Mesenchymal stem cell (in vitro differentiated cells and primary cell): Measurements from ENCODE around the gene POLA1.

Experiments
- DNase-seq: peaks from one replicate; pipeline ENCODE4 v3.0.0-alpha.2; 2013
- H2AFZ ChIP-seq: one replicate; pipeline ENCODE4 v1.6.1; 2013; ENCODE audit warnings: low read depth, mild to moderate bottlenecking, control low read depth, inconsistent platforms, low read length, moderate library complexity
- H2AK5ac ChIP-seq: 2 replicates; pipeline ENCODE4 v1.6.1; 2013; ENCODE audit warnings: low read length, moderate library complexity, mild to moderate bottlenecking, inconsistent platforms; ENCODE audit not compliant: severe bottlenecking
- H2BK120ac ChIP-seq: one replicate; pipeline ENCODE4 v1.6.1; 2013; ENCODE audit warnings: low read depth, mild to moderate bottlenecking, inconsistent platforms, low read length, moderate library complexity
- H2BK12ac ChIP-seq, 2 experiments: one replicate each; pipeline ENCODE4 v1.6.1; 2013; ENCODE audit warnings: inconsistent platforms in 2 of 2, low read length in 2 of 2, mild to moderate bottlenecking in 2 of 2, moderate library complexity in 2 of 2, control low read depth in 1 of 2
- H2BK15ac ChIP-seq: one replicate; pipeline ENCODE4 v1.6.1; 2013; ENCODE audit warnings: mild to moderate bottlenecking, low read depth, inconsistent platforms; ENCODE audit not compliant: poor library complexity, severe bottlenecking
- H2BK5ac ChIP-seq: 2 replicates; pipeline ENCODE4 v1.6.1; 2013; ENCODE audit warnings: low read depth, mild to moderate bottlenecking, low read length, control low read depth, inconsistent platforms; ENCODE audit not compliant: poor library complexity, severe bottlenecking
- H3K14ac ChIP-seq, 2 experiments: one replicate each; pipeline ENCODE4 v1.6.1; 2013; ENCODE audit warnings: inconsistent platforms in 2 of 2, low read length in 2 of 2, control low read depth in 1 of 2, mild to moderate bottlenecking in 1 of 2, moderate library complexity in 1 of 2
- H3K18ac ChIP-seq, 2 experiments: one replicate each; pipeline ENCODE4 v1.6.1; 2013; ENCODE audit warnings: inconsistent platforms in 2 of 2, low read length in 2 of 2, control low read depth in 1 of 2, low read depth in 1 of 2, mild to moderate bottlenecking in 1 of 2
- H3K23ac ChIP-seq, 2 experiments: one replicate each; pipeline ENCODE4 v1.6.1; 2013; ENCODE audit warnings: inconsistent platforms in 2 of 2, low read length in 2 of 2, mild to moderate bottlenecking in 2 of 2, moderate library complexity in 2 of 2, control low read depth in 1 of 2
- H3K27ac ChIP-seq: 2 replicates; pipeline ENCODE4 v1.5.1; 2013; ENCODE audit warnings: mild to moderate bottlenecking, moderate library complexity, low read length, control low read depth, inconsistent platforms; ENCODE audit not compliant: poor library complexity, severe bottlenecking
- H3K27me3 ChIP-seq, 2 experiments: 2 replicates each; pipeline versions ENCODE4 v1.6.1 to v1.7.0; 2013; ENCODE audit warnings: low read length in 2 of 2, mild to moderate bottlenecking in 2 of 2, moderate library complexity in 2 of 2, control low read depth in 1 of 2, inconsistent platforms in 1 of 2; ENCODE audit not compliant: control insufficient read depth in 1 of 2, insufficient read depth in 1 of 2
- H3K36me3 ChIP-seq, 2 experiments: 2 replicates each; pipeline versions ENCODE4 v1.6.1 to v1.7.0; 2013; ENCODE audit warnings: low read length in 2 of 2, control low read depth in 1 of 2, inconsistent platforms in 1 of 2, low read depth in 1 of 2, mild to moderate bottlenecking in 1 of 2; ENCODE audit not compliant: insufficient read depth in 2 of 2, control insufficient read depth in 1 of 2
- H3K4ac ChIP-seq, 2 experiments: one replicate each; pipeline ENCODE4 v1.6.1; 2013; ENCODE audit warnings: inconsistent platforms in 2 of 2, low read length in 2 of 2, mild to moderate bottlenecking in 2 of 2, moderate library complexity in 2 of 2, control low read depth in 1 of 2, low read depth in 1 of 2
- H3K4me1 ChIP-seq: 2 replicates; pipeline ENCODE4 v1.6.1; 2013; ENCODE audit warnings: low read depth, low read length, control low read depth; ENCODE audit not compliant: control insufficient read depth, insufficient read depth
- H3K4me2 ChIP-seq: 2 replicates; pipeline ENCODE4 v1.6.1; 2013; ENCODE audit warnings: low read length, mild to moderate bottlenecking, inconsistent platforms; ENCODE audit not compliant: poor library complexity, severe bottlenecking
- H3K4me3 ChIP-seq, 2 experiments: 2 replicates each; pipeline versions ENCODE4 v1.5.1 to v1.7.0; 2013; ENCODE audit warnings: low read length in 2 of 2, mild to moderate bottlenecking in 2 of 2, control low read depth in 1 of 2, low read depth in 1 of 2; ENCODE audit not compliant: insufficient read depth in 1 of 2
- H3K79me1 ChIP-seq: replicated peaks from 2 replicates; pipeline ENCODE4 v1.6.1; 2013; ENCODE audit warnings: mild to moderate bottlenecking, control low read depth, low read length, inconsistent platforms; ENCODE audit not compliant: poor library complexity, severe bottlenecking
- H3K9ac ChIP-seq: 2 replicates; pipeline ENCODE4 v1.7.0; 2013; ENCODE audit warnings: mild to moderate bottlenecking, low read length, moderate library complexity
- H3K9me3 ChIP-seq: 2 replicates; pipeline ENCODE4 v1.7.0; 2013; ENCODE audit warnings: mild to moderate bottlenecking, low read length; ENCODE audit not compliant: control insufficient read depth
- H4K8ac ChIP-seq: one replicate; pipeline ENCODE4 v1.6.1; 2013; ENCODE audit warnings: inconsistent platforms, mild to moderate bottlenecking, low read length, moderate library complexity
- H4K91ac ChIP-seq: one replicate; pipeline ENCODE4 v1.6.1; 2013; ENCODE audit warnings: mild to moderate bottlenecking, low read length, inconsistent platforms
- WGBS: methylation state at CpG from one replicate; pipeline ENCODE4 v1.1.7; 2013; ENCODE audit warnings: mixed read lengths; 5-methylcytosine and 5-hydroxymethylcytosine counted together

POLA1 gene

GRCh38 chrX:24925430-24925829, 231.7 kb downstream of the POLA1 start:
- no peak overlapping the region for H2BK120ac ChIP-seq
- H3K9ac ChIP-seq = no peak overlapping the region
- no peak overlapping the region for H4K8ac ChIP-seq
- H3K4me1 ChIP-seq = no peaks in the 10 kb centered on the region
- H2BK5ac ChIP-seq = no peak overlapping the region
- DNase-seq = no peak
- no peak overlapping the region for H2AFZ ChIP-seq
- H2BK15ac ChIP-seq = no peak overlapping the region
- H3K4me2 ChIP-seq = no peak overlapping the region
- no peak overlapping the region for H3K18ac ChIP-seq
- no peak overlapping the region for H3K23ac ChIP-seq
- H3K9me3 ChIP-seq = no peaks in the 10 kb centered on the region
- no peaks in the 10 kb centered on the region for H3K79me1 ChIP-seq
- H3K14ac ChIP-seq = no peak overlapping the region
- H3K36me3 ChIP-seq = no peaks in the 10 kb centered on the region
- H4K91ac ChIP-seq = no peak overlapping the region
- H3K4ac ChIP-seq = no peak overlapping the region
- H2AK5ac ChIP-seq = no peak overlapping the region
- H3K4me3 ChIP-seq = no peak overlapping the region
- peaks cover 0 to 3% of the 10 kb centered on the region in 2 experiments for H3K27me3 ChIP-seq
- 100% methylated on average over 2 of the region's 2 CpGs for WGBS
- H3K27ac ChIP-seq = no peak overlapping the region
- H2BK12ac ChIP-seq = no peak overlapping the region

DNA sequence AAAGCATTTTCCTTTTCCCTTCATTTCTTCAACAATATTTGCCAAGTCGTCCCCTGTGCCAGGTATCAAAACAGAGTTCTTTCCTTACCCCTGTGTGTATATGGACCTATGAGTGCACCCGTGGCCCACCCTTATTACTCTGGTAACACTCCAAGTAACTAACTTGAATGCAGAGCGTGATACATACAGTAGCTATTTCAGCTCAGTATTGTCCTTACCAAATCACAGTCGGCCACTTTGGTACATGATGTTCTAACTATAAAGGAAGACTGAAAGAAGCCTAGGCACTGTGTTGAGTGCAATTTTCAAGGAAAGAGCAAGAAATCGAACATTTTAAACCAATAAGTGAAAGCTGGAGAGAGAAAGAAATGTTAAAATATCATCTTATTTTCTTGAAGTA, 233.7 kb downstream of the POLA1 start:
- no peak overlapping the region for H2BK15ac ChIP-seq
- no peak overlapping the region for H3K14ac ChIP-seq
- H3K4me1 ChIP-seq = no peaks in the 10 kb centered on the region
- H2BK5ac ChIP-seq = no peak overlapping the region
- H3K4me3 ChIP-seq = no peak overlapping the region
- no peaks in the 10 kb centered on the region for H3K79me1 ChIP-seq
- H3K27ac ChIP-seq = no peak overlapping the region
- H2BK12ac ChIP-seq = no peak overlapping the region
- no peak overlapping the region for H2AK5ac ChIP-seq
- no peak overlapping the region for H3K18ac ChIP-seq
- H4K91ac ChIP-seq = no peak overlapping the region
- H3K23ac ChIP-seq = no peak overlapping the region
- H4K8ac ChIP-seq = no peak overlapping the region
- 98% methylated on average over 2 of the region's 5 CpGs for WGBS
- H2AFZ ChIP-seq = no peak overlapping the region
- H2BK120ac ChIP-seq = no peak overlapping the region
- H3K36me3 ChIP-seq = no peaks in the 10 kb centered on the region
- no peak overlapping the region for H3K9ac ChIP-seq
- DNase-seq = no peak
- H3K4ac ChIP-seq = no peak overlapping the region
- no peak overlapping the region for H3K4me2 ChIP-seq
- H3K27me3 ChIP-seq = peaks cover 0 to 3% of the 10 kb centered on the region in 2 experiments
- no peaks in the 10 kb centered on the region for H3K9me3 ChIP-seq

DNA sequence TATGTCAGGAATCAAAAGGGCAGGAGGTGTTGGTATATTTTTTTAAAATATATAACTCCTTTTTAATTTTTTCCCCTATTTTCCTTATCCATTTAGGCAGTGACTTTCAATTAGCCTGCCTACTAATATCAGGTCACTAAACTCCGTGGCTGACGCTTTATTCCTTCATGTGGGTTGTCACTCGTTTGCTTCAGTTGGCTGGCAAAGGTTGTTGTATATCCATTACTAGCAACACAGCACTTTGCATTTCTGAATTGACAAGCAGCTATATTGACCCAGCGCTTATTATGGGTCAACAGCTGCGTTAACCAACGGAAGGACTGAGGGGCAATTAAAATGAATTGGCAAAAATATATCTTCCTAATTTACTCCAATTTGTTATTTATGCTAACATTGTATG, 234.4 kb downstream of the POLA1 start:
- H3K4ac ChIP-seq = no peak overlapping the region
- no peaks in the 10 kb centered on the region for H3K79me1 ChIP-seq
- H2BK5ac ChIP-seq = no peak overlapping the region
- no peak overlapping the region for H3K4me3 ChIP-seq
- no peak overlapping the region for H3K9ac ChIP-seq
- WGBS = 81% methylated on average over 3 of the region's 6 CpGs
- no peak overlapping the region for H3K14ac ChIP-seq
- H2BK15ac ChIP-seq = no peak overlapping the region
- H3K23ac ChIP-seq = no peak overlapping the region
- DNase-seq = no peak
- H2BK120ac ChIP-seq = no peak overlapping the region
- no peak overlapping the region for H3K27ac ChIP-seq
- H3K27me3 ChIP-seq = peaks cover 0 to 3% of the 10 kb centered on the region in 2 experiments
- no peak overlapping the region for H4K8ac ChIP-seq
- no peak overlapping the region for H3K4me2 ChIP-seq
- no peak overlapping the region for H2AFZ ChIP-seq
- no peaks in the 10 kb centered on the region for H3K4me1 ChIP-seq
- H2BK12ac ChIP-seq = no peak overlapping the region
- no peak overlapping the region for H3K18ac ChIP-seq
- H2AK5ac ChIP-seq = no peak overlapping the region
- H4K91ac ChIP-seq = no peak overlapping the region
- H3K36me3 ChIP-seq = no peaks in the 10 kb centered on the region
- no peaks in the 10 kb centered on the region for H3K9me3 ChIP-seq

- H3K9me3 ChIP-seq = no peaks in the 10 kb centered on the region
- no peak overlapping the region for H3K9ac ChIP-seq
- H2BK5ac ChIP-seq = no peak overlapping the region
- no peak overlapping the region for H3K18ac ChIP-seq
- no peak overlapping the region for H3K14ac ChIP-seq
- H2BK120ac ChIP-seq = no peak overlapping the region
- no peak overlapping the region for H2AK5ac ChIP-seq
- no peak overlapping the region for H2BK12ac ChIP-seq
- no peaks in the 10 kb centered on the region for H3K79me1 ChIP-seq
- H4K8ac ChIP-seq = no peak overlapping the region
- no peaks in the 10 kb centered on the region for H3K36me3 ChIP-seq
- no peak overlapping the region for H2AFZ ChIP-seq
- H3K4me1 ChIP-seq = no peaks in the 10 kb centered on the region
- H3K27ac ChIP-seq = no peak overlapping the region
- H3K4ac ChIP-seq = no peak overlapping the region
- H3K4me2 ChIP-seq = no peak overlapping the region
- H3K27me3 ChIP-seq = peaks cover 0 to 2% of the 10 kb centered on the region in 2 experiments
- no peak overlapping the region for H2BK15ac ChIP-seq
- no peak overlapping the region for H3K23ac ChIP-seq
- no peak overlapping the region for H3K4me3 ChIP-seq
- no peak for DNase-seq
- no peak overlapping the region for H4K91ac ChIP-seq
Observed at GRCh38 chrX:24934279-24934678, 240.6 kb downstream of the POLA1 start.
